T-helper 2 cell treated with Interferon-gamma antibody and Interleukin-4, amounts not matched to agents 5 μg/mL and 100 μg/mL, for 36 hours (primary cell): ENCODE measurements around the gene LST1.

Source experiments
- DNase-seq: peaks from one replicate; pipeline ENCODE4 v3.0.0; 2021; ENCODE audit warnings: low spot score
- H3K27ac Mint-ChIP-seq: one replicate; pipeline ENCODE4 v1.8.0; 2021; ENCODE audit warnings: mild to moderate bottlenecking, mixed read lengths
- H3K27me3 Mint-ChIP-seq: one replicate; pipeline ENCODE4 v1.8.0; 2021; ENCODE audit warnings: low read depth, mixed read lengths
- H3K36me3 Mint-ChIP-seq: one replicate; pipeline ENCODE4 v1.8.0; 2021; ENCODE audit warnings: low read depth, mixed read lengths
- H3K4me1 Mint-ChIP-seq: one replicate; pipeline ENCODE4 v1.8.0; 2021; ENCODE audit warnings: low read depth, mixed read lengths
- H3K4me3 Mint-ChIP-seq: one replicate; pipeline ENCODE4 v1.8.0; 2022; ENCODE audit warnings: mild to moderate bottlenecking, moderate library complexity, mixed read lengths
- H3K9me3 Mint-ChIP-seq: one replicate; pipeline ENCODE4 v1.8.0; 2021; ENCODE audit warnings: mixed read lengths

Gene LST1

DNA sequence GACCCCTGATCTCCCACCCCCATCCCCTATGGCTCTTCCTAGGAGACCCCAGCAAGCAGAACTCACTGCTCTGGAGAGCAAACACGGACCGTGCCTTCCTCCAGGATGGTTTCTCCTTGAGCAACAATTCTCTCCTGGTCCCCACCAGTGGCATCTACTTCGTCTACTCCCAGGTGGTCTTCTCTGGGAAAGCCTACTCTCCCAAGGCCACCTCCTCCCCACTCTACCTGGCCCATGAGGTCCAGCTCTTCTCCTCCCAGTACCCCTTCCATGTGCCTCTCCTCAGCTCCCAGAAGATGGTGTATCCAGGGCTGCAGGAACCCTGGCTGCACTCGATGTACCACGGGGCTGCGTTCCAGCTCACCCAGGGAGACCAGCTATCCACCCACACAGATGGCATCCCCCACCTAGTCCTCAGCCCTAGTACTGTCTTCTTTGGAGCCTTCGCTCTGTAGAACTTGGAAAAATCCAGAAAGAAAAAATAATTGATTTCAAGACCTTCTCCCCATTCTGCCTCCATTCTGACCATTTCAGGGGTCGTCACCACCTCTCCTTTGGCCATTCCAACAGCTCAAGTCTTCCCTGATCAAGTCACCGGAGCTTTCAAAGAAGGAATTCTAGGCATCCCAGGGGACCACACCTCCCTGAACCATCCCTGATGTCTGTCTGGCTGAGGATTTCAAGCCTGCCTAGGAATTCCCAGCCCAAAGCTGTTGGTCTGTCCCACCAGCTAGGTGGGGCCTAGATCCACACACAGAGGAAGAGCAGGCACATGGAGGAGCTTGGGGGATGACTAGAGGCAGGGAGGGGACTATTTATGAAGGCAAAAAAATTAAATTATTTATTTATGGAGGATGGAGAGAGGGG, 12.6 kb upstream of the LST1 start:
- DNase-seq = no peak
- Mint-ChIP-seq H3K36me3 (peaks cover 30% of the 10 kb centered on the region), H3K4me3 (peak overlapping the region; percentile 94), H3K9me3 (no peaks in the 10 kb centered on the region), H3K27me3 (peaks cover 13% of the 10 kb centered on the region), H3K27ac (peak overlapping the region; percentile 95), H3K4me1 (peaks cover 87% of the 10 kb centered on the region)

DNA sequence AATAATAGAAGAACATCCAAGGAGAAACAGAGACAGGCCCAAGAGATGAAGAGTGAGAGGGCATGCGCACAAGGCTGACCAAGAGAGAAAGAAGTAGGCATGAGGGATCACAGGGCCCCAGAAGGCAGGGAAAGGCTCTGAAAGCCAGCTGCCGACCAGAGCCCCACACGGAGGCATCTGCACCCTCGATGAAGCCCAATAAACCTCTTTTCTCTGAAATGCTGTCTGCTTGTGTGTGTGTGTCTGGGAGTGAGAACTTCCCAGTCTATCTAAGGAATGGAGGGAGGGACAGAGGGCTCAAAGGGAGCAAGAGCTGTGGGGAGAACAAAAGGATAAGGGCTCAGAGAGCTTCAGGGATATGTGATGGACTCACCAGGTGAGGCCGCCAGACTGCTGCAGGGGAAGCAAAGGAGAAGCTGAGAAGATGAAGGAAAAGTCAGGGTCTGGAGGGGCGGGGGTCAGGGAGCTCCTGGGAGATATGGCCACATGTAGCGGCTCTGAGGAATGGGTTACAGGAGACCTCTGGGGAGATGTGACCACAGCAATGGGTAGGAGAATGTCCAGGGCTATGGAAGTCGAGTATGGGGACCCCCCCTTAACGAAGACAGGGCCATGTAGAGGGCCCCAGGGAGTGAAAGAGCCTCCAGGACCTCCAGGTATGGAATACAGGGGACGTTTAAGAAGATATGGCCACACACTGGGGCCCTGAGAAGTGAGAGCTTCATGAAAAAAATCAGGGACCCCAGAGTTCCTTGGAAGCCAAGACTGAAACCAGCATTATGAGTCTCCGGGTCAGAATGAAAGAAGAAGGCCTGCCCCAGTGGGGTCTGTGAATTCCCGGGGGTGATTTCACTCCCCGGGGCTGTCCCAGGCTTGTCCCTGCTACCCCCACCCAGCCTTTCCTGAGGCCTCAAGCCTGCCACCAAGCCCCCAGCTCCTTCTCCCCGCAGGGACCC, 11.7 kb upstream of the LST1 start:
- Mint-ChIP-seq H3K36me3 (peaks cover 39% of the 10 kb centered on the region), H3K27ac (peak overlapping the region; percentile 87), H3K4me1 (peaks cover 88% of the 10 kb centered on the region), H3K4me3 (peak overlapping the region; percentile 94), H3K27me3 (peaks cover 10% of the 10 kb centered on the region), H3K9me3 (no peaks in the 10 kb centered on the region)
- DNase-seq = peak; percentile 56

DNA sequence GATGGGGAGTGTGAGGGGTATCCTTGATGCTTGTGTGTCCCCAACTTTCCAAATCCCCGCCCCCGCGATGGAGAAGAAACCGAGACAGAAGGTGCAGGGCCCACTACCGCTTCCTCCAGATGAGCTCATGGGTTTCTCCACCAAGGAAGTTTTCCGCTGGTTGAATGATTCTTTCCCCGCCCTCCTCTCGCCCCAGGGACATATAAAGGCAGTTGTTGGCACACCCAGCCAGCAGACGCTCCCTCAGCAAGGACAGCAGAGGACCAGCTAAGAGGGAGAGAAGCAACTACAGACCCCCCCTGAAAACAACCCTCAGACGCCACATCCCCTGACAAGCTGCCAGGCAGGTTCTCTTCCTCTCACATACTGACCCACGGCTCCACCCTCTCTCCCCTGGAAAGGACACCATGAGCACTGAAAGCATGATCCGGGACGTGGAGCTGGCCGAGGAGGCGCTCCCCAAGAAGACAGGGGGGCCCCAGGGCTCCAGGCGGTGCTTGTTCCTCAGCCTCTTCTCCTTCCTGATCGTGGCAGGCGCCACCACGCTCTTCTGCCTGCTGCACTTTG, 10.7 kb upstream of the LST1 start, which contains the start of gene TNF:
TSS of gene TNF (plus strand) at position 231 of the 567 bp plus-strand sequence. CDS start at position 408, 177 bp downstream.
- no peaks in the 10 kb centered on the region for H3K9me3 Mint-ChIP-seq
- H3K4me1 Mint-ChIP-seq = peaks cover 84% of the 10 kb centered on the region
- peak; percentile 84 for DNase-seq
- peak within 1 kb of the TSS; percentile 87 for H3K27ac Mint-ChIP-seq
- H3K4me3 Mint-ChIP-seq = peak within 1 kb of the TSS; percentile 94
- peaks cover 48% of the 10 kb centered on the region for H3K36me3 Mint-ChIP-seq
- peaks cover 9% of the 10 kb centered on the region for H3K27me3 Mint-ChIP-seq

DNA sequence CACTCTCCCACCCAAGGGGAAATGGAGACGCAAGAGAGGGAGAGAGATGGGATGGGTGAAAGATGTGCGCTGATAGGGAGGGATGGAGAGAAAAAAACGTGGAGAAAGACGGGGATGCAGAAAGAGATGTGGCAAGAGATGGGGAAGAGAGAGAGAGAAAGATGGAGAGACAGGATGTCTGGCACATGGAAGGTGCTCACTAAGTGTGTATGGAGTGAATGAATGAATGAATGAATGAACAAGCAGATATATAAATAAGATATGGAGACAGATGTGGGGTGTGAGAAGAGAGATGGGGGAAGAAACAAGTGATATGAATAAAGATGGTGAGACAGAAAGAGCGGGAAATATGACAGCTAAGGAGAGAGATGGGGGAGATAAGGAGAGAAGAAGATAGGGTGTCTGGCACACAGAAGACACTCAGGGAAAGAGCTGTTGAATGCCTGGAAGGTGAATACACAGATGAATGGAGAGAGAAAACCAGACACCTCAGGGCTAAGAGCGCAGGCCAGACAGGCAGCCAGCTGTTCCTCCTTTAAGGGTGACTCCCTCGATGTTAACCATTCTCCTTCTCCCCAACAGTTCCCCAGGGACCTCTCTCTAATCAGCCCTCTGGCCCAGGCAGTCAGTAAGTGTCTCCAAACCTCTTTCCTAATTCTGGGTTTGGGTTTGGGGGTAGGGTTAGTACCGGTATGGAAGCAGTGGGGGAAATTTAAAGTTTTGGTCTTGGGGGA, 10.0 kb upstream of the LST1 start:
- H3K27me3 Mint-ChIP-seq = peaks cover 8% of the 10 kb centered on the region
- H3K36me3 Mint-ChIP-seq = peaks cover 54% of the 10 kb centered on the region
- H3K4me1 Mint-ChIP-seq = peaks cover 83% of the 10 kb centered on the region
- H3K27ac Mint-ChIP-seq = peak overlapping the region; percentile 87
- DNase-seq = no peak
- no peaks in the 10 kb centered on the region for H3K9me3 Mint-ChIP-seq
- H3K4me3 Mint-ChIP-seq = peak overlapping the region; percentile 94

DNA sequence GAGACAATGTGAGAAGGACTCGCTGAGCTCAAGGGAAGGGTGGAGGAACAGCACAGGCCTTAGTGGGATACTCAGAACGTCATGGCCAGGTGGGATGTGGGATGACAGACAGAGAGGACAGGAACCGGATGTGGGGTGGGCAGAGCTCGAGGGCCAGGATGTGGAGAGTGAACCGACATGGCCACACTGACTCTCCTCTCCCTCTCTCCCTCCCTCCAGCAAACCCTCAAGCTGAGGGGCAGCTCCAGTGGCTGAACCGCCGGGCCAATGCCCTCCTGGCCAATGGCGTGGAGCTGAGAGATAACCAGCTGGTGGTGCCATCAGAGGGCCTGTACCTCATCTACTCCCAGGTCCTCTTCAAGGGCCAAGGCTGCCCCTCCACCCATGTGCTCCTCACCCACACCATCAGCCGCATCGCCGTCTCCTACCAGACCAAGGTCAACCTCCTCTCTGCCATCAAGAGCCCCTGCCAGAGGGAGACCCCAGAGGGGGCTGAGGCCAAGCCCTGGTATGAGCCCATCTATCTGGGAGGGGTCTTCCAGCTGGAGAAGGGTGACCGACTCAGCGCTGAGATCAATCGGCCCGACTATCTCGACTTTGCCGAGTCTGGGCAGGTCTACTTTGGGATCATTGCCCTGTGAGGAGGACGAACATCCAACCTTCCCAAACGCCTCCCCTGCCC, 9.0 kb upstream of the LST1 start:
- Mint-ChIP-seq H3K27ac (peak overlapping the region; percentile 87), H3K36me3 (peaks cover 63% of the 10 kb centered on the region), H3K4me3 (peak overlapping the region; percentile 94), H3K4me1 (peaks cover 79% of the 10 kb centered on the region), H3K9me3 (no peaks in the 10 kb centered on the region), H3K27me3 (peaks cover 8% of the 10 kb centered on the region)
- no peak for DNase-seq

DNA sequence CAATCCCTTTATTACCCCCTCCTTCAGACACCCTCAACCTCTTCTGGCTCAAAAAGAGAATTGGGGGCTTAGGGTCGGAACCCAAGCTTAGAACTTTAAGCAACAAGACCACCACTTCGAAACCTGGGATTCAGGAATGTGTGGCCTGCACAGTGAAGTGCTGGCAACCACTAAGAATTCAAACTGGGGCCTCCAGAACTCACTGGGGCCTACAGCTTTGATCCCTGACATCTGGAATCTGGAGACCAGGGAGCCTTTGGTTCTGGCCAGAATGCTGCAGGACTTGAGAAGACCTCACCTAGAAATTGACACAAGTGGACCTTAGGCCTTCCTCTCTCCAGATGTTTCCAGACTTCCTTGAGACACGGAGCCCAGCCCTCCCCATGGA, 8.5 kb upstream of the LST1 start:
- H3K27me3 Mint-ChIP-seq = peaks cover 8% of the 10 kb centered on the region
- DNase-seq = no peak
- peak overlapping the region; percentile 94 for H3K4me3 Mint-ChIP-seq
- no peaks in the 10 kb centered on the region for H3K9me3 Mint-ChIP-seq
- H3K36me3 Mint-ChIP-seq = peaks cover 66% of the 10 kb centered on the region
- no peak overlapping the region for H3K27ac Mint-ChIP-seq
- H3K4me1 Mint-ChIP-seq = peaks cover 79% of the 10 kb centered on the region

DNA sequence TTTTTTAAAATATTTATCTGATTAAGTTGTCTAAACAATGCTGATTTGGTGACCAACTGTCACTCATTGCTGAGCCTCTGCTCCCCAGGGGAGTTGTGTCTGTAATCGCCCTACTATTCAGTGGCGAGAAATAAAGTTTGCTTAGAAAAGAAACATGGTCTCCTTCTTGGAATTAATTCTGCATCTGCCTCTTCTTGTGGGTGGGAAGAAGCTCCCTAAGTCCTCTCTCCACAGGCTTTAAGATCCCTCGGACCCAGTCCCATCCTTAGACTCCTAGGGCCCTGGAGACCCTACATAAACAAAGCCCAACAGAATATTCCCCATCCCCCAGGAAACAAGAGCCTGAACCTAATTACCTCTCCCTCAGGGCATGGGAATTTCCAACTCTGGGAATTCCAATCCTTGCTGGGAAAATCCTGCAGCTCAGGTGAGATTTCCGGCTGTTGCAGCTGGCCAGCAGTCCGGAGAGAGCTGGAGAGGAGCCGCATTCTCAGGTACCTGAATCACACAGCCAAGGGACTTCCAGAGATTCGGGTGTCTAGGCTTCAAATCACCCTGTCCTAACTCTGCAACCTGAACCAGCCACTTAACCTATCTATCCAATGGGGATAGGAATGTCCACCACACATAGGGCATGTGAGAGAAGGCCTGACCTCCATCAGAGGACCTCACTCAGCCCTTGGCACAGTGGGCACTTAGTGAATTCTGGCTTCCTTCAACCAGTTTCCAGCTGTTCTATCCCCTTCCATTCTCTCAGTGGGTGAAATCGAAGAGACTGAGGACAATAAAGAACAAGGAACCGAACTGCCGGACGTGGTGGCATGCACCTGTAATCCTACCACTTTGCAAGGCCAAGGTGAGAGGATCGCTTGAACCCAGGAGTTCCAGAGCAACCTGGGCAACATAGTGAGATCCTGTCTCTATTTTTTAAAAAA, 7.6 kb upstream of the LST1 start:
- Mint-ChIP-seq H3K9me3 (no peaks in the 10 kb centered on the region), H3K36me3 (peaks cover 69% of the 10 kb centered on the region), H3K4me1 (peaks cover 77% of the 10 kb centered on the region), H3K27me3 (peaks cover 4% of the 10 kb centered on the region), H3K27ac (peak overlapping the region; percentile 64), H3K4me3 (peak overlapping the region; percentile 95)
- DNase-seq = no peak

DNA sequence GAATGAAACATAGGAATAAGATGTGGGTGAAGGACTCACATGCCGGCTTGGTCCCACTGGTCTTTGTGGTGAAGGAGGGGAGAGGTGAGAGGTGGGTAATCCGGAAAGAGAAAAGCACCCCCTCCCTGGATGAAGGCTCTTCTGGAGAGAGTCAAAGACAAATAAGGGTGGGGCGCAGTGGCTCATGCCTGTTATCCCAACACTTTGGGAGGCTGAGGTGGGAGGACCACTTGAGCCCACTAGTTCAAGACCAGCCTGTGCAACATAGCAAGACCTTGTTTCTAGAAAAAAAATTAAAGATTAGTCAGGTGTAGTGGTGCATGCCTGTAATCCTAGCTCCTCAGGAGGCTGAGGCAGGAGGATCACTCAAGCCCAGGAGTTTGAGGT, 7.0 kb upstream of the LST1 start:
- Mint-ChIP-seq H3K36me3 (peaks cover 69% of the 10 kb centered on the region), H3K27ac (peak overlapping the region; percentile 91), H3K9me3 (no peaks in the 10 kb centered on the region), H3K27me3 (no peaks in the 10 kb centered on the region), H3K4me3 (peak overlapping the region; percentile 95), H3K4me1 (peaks cover 73% of the 10 kb centered on the region)
- no peak for DNase-seq

DNA sequence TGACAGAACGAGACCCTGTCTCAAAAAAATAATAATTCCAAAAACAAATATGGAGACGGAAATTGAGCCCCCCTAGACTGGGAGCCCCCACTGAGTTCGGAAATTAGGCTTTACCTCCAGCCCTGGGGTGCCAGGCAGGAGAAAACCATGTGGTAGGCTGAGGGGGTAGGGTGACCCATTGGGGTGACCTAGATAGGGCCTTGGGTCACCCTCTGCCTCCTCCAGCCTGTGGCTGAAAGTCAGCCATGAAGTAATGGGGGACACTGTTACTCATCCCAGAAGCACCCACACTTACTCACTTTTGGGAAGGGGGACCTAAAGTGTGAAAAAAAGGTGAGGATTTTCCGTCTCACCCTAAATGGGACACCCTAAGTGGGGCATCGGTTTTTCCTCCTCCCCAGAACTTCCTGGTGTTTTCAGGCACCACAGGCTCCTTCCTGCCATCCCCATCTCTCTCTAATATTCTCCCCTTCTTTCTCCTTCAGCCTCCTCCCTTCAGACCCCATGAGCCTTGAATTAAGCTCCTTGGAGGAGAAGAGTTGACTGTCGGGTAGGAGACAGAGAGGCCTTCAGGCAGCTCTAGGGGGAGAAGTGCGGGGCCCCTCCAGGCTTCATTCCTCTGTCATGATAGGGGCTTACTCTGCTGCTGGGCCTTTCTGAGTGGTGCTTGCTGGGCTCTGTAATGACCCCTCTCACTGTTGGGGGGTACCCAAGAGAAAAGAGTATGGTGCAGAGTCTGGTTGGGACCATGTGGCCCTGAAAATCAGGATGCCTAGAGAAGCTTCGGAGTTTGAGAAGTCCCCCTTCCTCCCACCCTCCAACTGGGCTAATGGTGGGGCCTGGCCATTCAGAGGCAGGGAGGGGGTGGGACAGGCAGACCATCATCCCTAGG, 6.3 kb upstream of the LST1 start:
- peaks cover 69% of the 10 kb centered on the region for H3K36me3 Mint-ChIP-seq
- H3K4me1 Mint-ChIP-seq = peaks cover 68% of the 10 kb centered on the region
- peak overlapping the region; percentile 91 for H3K27ac Mint-ChIP-seq
- H3K4me3 Mint-ChIP-seq = peak overlapping the region; percentile 95
- H3K9me3 Mint-ChIP-seq = no peaks in the 10 kb centered on the region
- no peaks in the 10 kb centered on the region for H3K27me3 Mint-ChIP-seq
- no peak for DNase-seq

DNA sequence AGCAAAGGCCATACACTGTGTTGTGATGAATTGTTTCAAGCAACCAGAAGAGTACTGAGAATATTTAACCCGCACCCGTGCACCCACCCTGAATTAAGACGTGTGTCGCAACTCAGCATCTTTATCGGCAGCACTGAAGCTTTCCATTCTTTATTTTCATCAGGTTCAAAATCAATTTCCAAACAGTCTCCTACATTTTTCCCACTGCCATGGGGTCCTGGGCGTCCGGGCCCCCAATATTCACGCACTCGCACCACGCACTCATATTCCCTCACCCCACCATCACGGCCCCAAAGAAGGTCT, 5.7 kb upstream of the LST1 start:
- Mint-ChIP-seq H3K27me3 (no peaks in the 10 kb centered on the region), H3K4me1 (peaks cover 63% of the 10 kb centered on the region), H3K9me3 (no peaks in the 10 kb centered on the region), H3K4me3 (peak overlapping the region; percentile 95), H3K36me3 (peaks cover 68% of the 10 kb centered on the region), H3K27ac (peak overlapping the region; percentile 91)
- DNase-seq = no peak

DNA sequence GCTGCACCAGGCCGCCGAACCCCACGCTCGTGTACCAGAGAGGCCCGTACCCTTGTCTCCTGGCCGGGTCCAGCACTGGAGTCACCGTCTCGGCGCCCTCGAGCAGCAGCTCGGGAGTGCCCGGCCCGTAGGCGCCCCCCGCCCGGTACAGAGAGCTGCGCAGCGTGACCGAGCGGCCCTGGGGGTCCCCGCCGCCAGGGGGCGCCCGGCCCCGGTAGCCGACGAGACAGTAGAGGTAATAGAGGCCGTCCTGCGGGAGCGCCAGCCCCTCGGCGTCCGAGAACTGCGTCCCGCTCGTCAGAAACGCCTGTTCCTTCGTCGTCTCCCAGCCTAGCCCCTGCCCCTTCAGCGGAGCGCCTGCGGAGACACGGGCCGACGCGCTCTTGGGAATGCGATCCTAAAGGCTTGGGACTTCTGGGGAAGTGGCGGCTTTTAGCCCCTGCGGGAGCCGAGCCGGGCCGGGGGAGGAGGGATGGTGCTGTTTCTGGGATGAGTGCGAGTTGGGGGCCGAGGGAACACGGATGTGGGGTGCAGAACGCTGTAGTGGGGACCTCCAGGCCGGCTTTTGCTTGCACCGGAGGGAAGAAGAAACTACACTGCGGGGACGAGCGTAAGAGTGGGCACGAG, 5.2 kb upstream of the LST1 start:
- Mint-ChIP-seq H3K27me3 (no peaks in the 10 kb centered on the region), H3K36me3 (peaks cover 66% of the 10 kb centered on the region), H3K4me1 (peaks cover 63% of the 10 kb centered on the region), H3K4me3 (peak overlapping the region; percentile 95), H3K9me3 (no peaks in the 10 kb centered on the region), H3K27ac (peak overlapping the region; percentile 91)
- DNase-seq = peak; percentile 87
